Liver (tissue), 9 donors: Measurements from ENCODE around the gene ST3GAL5. TPM values are rescaled to one million over a fixed set of nuclear protein-coding genes. Genes with fewer than 3 reads are reported as not detected.

Experiments
- DNase-seq: peaks from one replicate; pipeline ENCODE4 v3.0.0-alpha.2; 2017; ENCODE audit warnings: low spot score
- H3K27ac ChIP-seq, 2 donors: one replicate each; pipeline ENCODE4 v1.7.0; 2013; ENCODE audit warnings: inconsistent platforms in 2 of 2, low read length in 2 of 2, control low read depth in 1 of 2, low read depth in 1 of 2, mild to moderate bottlenecking in 1 of 2
- H3K27me3 ChIP-seq, 4 donors: one replicate each; pipeline versions ENCODE4 v1.6.1 to v1.7.0; 2013; ENCODE audit warnings: low read length in 3 of 4, inconsistent platforms in 1 of 4, mild to moderate bottlenecking in 1 of 4, moderate library complexity in 1 of 4; ENCODE audit not compliant: control insufficient read depth in 4 of 4, insufficient read depth in 4 of 4
- H3K36me3 ChIP-seq, 4 donors: one replicate each; pipeline versions ENCODE4 v1.6.1 to v1.7.0; 2013; ENCODE audit warnings: low read length in 3 of 4, mild to moderate bottlenecking in 3 of 4, low read depth in 1 of 4, moderate library complexity in 1 of 4; ENCODE audit not compliant: control insufficient read depth in 4 of 4, insufficient read depth in 3 of 4
- H3K4me1 ChIP-seq, 4 donors: one replicate each; pipeline versions ENCODE4 v1.6.1 to v1.7.0; 2013; ENCODE audit warnings: low read length in 3 of 4, mild to moderate bottlenecking in 3 of 4, moderate library complexity in 1 of 4; ENCODE audit not compliant: control insufficient read depth in 4 of 4, insufficient read depth in 4 of 4
- H3K4me3 ChIP-seq, 3 donors: one replicate each; pipeline versions ENCODE4 v1.6.1 to v1.7.0; 2013; ENCODE audit warnings: low read length in 3 of 3, control low read depth in 1 of 3, low read depth in 1 of 3, mild to moderate bottlenecking in 1 of 3
- H3K9ac ChIP-seq, 2 donors: one replicate each; pipeline ENCODE4 v1.7.0; 2013; ENCODE audit warnings: low read length in 2 of 2, mild to moderate bottlenecking in 2 of 2, moderate library complexity in 2 of 2, control low read depth in 1 of 2, low read depth in 1 of 2
- H3K9me3 ChIP-seq, 4 donors: one replicate each; pipeline versions ENCODE4 v1.6.1 to v1.7.0; 2013; ENCODE audit warnings: low read length in 3 of 4; ENCODE audit not compliant: control insufficient read depth in 4 of 4
- EGR1 ChIP-seq, 2 donors: IDR thresholded peaks; 2 replicates each; pipeline ENCODE4 v1.6.1; 2016 to 2018; ENCODE audit warnings: antibody characterized with exemption in 2 of 2, low read depth in 2 of 2
- FOXA1 ChIP-seq: IDR thresholded peaks from 2 replicates; pipeline ENCODE4 v1.6.1; 2016; ENCODE audit warnings: antibody characterized with exemption
- FOXA2 ChIP-seq: IDR thresholded peaks from 2 replicates; pipeline ENCODE4 v1.6.1; 2016; ENCODE audit warnings: antibody characterized with exemption
- GABPA ChIP-seq, 2 donors: IDR thresholded peaks in 1 of 2; conservative IDR thresholded peaks in 1 of 2; 2 replicates each; pipeline ENCODE4 v1.6.1; 2016; ENCODE audit warnings: antibody characterized with exemption in 2 of 2, mild to moderate bottlenecking in 1 of 2, moderate library complexity in 1 of 2
- HNF4A ChIP-seq, 2 donors: conservative IDR thresholded peaks; 2 replicates each; pipeline ENCODE4 v1.6.1; 2016; ENCODE audit warnings: antibody characterized with exemption in 2 of 2, mild to moderate bottlenecking in 2 of 2
- HNF4G ChIP-seq: IDR thresholded peaks from 2 replicates; pipeline ENCODE4 v1.6.1; 2016; ENCODE audit warnings: antibody characterized with exemption
- JUND ChIP-seq, 2 donors: IDR thresholded peaks; 2 replicates each; pipeline ENCODE4 v1.6.1; 2016; ENCODE audit warnings: antibody characterized with exemption in 2 of 2
- NR2F2 ChIP-seq: IDR thresholded peaks from 2 replicates; pipeline ENCODE4 v1.6.1; 2016; ENCODE audit warnings: antibody characterized with exemption
- RAD21 ChIP-seq, 2 donors: IDR thresholded peaks; 2 replicates each; pipeline ENCODE4 v1.6.1; 2016; ENCODE audit warnings: antibody characterized with exemption in 2 of 2, mild to moderate bottlenecking in 2 of 2
- RXRA ChIP-seq, 2 donors: IDR thresholded peaks; 2 replicates each; pipeline ENCODE4 v1.6.1; 2017 to 2018; ENCODE audit warnings: antibody characterized with exemption in 2 of 2, mild to moderate bottlenecking in 1 of 2
- SP1 ChIP-seq: IDR thresholded peaks from 2 replicates; pipeline ENCODE4 v1.6.1; 2018; ENCODE audit warnings: antibody characterized with exemption, mild to moderate bottlenecking
- TAF1 ChIP-seq: conservative IDR thresholded peaks from 2 replicates; pipeline ENCODE4 v1.6.1; 2016; ENCODE audit warnings: antibody characterized with exemption, mild to moderate bottlenecking
- YY1 ChIP-seq: IDR thresholded peaks from 2 replicates; pipeline ENCODE4 v1.6.1; 2016; ENCODE audit warnings: antibody characterized with exemption, mild to moderate bottlenecking
- WGBS: extraction: QIAGEN DNeasy Blood & Tissue Kit; methylation state at CpG from one replicate; pipeline ENCODE4 v1.1.7; 2013; 5-methylcytosine and 5-hydroxymethylcytosine counted together
- polyA plus RNA-seq, 2 donors: library from polyadenylated mRNA; stranded (reverse) in 1 of 2; unstranded in 1 of 2; fragments of 200-250 nt in 1 of 2; fragments of >200 nt in 1 of 2; fragmentation: Nextera tagmentation in 1 of 2; extraction: Ambion mirVana in 1 of 2; gene quantifications; one replicate each; pipeline versions ENCODE4 v1.2.1 to v1.2.3, GENCODE V29; 2013 to 2015
- total RNA-seq, 2 donors: library from RNA; depleted of rRNA; stranded (reverse); fragments of >200 nt; gene quantifications; one replicate each; pipeline ENCODE4 v1.2.3, GENCODE V29; 2014
- TF ChIP-seq, protein P1 (sequence below): fragments of 150-350 bp; IDR thresholded peaks from 2 replicates; pipeline ENCODE4 v1.5.1; 2017; ENCODE audit warnings: improper control_type of control experiment, low read depth, low read length; ENCODE audit not compliant: missing input control
- TF ChIP-seq, protein P2 (sequence below): IDR thresholded peaks from 2 replicates; pipeline ENCODE4 v1.6.1; 2016; ENCODE audit warnings: antibody characterized with exemption, mild to moderate bottlenecking
- TF ChIP-seq, protein P3 (sequence below): IDR thresholded peaks from 2 replicates; pipeline ENCODE4 v1.6.1; 2016; ENCODE audit warnings: antibody characterized with exemption
- TF ChIP-seq, protein P4 (sequence below): IDR thresholded peaks from 2 replicates; pipeline ENCODE4 v1.6.1; 2016; ENCODE audit warnings: antibody characterized with exemption
- donor health status: healthy.
- donor health status: healthy.
- donor health status: healthy.
- donor health status: healthy.
- donor health status: healthy.

The ST3GAL5 gene
- total and polyA plus RNA-seq, 4 donors: 4.5 to 17.0 (median 9.0) TPM

DNA sequence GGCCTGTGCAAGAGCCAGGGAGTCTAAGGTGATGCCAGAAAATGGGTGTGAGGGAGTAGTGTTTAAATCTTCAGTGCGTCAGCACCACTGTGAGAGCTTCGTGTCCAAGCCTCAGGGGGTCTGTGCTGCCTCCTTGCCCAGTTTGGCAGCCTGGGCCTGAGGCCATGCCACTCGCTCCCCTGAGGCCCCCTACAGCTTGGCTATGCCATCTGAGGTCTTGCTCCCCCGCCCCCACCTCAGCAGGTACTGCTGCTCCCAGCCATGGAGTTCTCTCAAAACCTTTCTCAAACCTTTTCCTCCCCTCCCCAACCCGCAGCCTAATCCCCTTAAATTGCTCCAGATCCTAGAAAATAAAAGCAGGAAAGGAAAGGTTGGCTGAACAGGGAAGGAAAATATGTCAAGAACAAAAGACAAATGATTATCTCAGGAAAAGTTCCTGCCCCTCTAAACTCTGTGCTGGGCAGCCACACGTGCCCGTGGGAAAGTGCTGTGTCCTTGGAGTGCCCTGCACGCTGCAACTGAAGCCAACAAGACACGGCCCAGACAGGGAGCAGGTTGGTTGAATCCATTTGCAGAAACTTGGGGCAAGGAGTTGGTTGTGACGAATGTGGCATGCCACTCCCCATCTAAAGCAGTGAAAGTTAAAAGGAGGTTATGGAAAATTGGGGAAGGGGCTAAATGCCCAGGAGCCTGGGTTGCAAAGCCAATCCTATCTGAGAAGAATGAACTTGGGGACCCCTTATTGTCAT lies 73.8 kb downstream of the ST3GAL5 start:
- Histone ChIP-seq H3K4me1 (peaks cover 0 to 20% (median 7%) of the 10 kb centered on the region in 4 donors), H3K9ac (no peak overlapping the region), H3K27me3 (no peaks in the 10 kb centered on the region), H3K36me3 (no peaks in the 10 kb centered on the region), H3K4me3 (no peak overlapping the region), H3K27ac (no peak overlapping the region), H3K9me3 (no peaks in the 10 kb centered on the region)
- 83% methylated on average over 10 of the region's 10 CpGs for WGBS
- DNase-seq: no peak
- TF ChIP-seq NR2F2: no peak
- TF ChIP-seq, protein P1, sequence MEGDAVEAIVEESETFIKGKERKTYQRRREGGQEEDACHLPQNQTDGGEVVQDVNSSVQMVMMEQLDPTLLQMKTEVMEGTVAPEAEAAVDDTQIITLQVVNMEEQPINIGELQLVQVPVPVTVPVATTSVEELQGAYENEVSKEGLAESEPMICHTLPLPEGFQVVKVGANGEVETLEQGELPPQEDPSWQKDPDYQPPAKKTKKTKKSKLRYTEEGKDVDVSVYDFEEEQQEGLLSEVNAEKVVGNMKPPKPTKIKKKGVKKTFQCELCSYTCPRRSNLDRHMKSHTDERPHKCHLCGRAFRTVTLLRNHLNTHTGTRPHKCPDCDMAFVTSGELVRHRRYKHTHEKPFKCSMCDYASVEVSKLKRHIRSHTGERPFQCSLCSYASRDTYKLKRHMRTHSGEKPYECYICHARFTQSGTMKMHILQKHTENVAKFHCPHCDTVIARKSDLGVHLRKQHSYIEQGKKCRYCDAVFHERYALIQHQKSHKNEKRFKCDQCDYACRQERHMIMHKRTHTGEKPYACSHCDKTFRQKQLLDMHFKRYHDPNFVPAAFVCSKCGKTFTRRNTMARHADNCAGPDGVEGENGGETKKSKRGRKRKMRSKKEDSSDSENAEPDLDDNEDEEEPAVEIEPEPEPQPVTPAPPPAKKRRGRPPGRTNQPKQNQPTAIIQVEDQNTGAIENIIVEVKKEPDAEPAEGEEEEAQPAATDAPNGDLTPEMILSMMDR: no peak
- no peak for TF ChIP-seq GABPA (IDR thresholded peaks at IDR 0.05 in 1 of 2, conservative IDR thresholded peaks at IDR 0.05 in 1 of 2)
- no peak for TF ChIP-seq HNF4G
- no peak for TF ChIP-seq RAD21 (IDR thresholded peaks at IDR 0.05)
- TF ChIP-seq RXRA (IDR thresholded peaks at IDR 0.05): no peak
- no peak for TF ChIP-seq TAF1
- TF ChIP-seq, protein P2, sequence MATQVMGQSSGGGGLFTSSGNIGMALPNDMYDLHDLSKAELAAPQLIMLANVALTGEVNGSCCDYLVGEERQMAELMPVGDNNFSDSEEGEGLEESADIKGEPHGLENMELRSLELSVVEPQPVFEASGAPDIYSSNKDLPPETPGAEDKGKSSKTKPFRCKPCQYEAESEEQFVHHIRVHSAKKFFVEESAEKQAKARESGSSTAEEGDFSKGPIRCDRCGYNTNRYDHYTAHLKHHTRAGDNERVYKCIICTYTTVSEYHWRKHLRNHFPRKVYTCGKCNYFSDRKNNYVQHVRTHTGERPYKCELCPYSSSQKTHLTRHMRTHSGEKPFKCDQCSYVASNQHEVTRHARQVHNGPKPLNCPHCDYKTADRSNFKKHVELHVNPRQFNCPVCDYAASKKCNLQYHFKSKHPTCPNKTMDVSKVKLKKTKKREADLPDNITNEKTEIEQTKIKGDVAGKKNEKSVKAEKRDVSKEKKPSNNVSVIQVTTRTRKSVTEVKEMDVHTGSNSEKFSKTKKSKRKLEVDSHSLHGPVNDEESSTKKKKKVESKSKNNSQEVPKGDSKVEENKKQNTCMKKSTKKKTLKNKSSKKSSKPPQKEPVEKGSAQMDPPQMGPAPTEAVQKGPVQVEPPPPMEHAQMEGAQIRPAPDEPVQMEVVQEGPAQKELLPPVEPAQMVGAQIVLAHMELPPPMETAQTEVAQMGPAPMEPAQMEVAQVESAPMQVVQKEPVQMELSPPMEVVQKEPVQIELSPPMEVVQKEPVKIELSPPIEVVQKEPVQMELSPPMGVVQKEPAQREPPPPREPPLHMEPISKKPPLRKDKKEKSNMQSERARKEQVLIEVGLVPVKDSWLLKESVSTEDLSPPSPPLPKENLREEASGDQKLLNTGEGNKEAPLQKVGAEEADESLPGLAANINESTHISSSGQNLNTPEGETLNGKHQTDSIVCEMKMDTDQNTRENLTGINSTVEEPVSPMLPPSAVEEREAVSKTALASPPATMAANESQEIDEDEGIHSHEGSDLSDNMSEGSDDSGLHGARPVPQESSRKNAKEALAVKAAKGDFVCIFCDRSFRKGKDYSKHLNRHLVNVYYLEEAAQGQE: no peak
- TF ChIP-seq, protein P3, sequence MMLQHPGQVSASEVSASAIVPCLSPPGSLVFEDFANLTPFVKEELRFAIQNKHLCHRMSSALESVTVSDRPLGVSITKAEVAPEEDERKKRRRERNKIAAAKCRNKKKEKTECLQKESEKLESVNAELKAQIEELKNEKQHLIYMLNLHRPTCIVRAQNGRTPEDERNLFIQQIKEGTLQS: no peak
- no peak for TF ChIP-seq SP1
- no peak for TF ChIP-seq EGR1 (IDR thresholded peaks at IDR 0.05; ENCODE audit: low read depth in 2 of 2)

DNA sequence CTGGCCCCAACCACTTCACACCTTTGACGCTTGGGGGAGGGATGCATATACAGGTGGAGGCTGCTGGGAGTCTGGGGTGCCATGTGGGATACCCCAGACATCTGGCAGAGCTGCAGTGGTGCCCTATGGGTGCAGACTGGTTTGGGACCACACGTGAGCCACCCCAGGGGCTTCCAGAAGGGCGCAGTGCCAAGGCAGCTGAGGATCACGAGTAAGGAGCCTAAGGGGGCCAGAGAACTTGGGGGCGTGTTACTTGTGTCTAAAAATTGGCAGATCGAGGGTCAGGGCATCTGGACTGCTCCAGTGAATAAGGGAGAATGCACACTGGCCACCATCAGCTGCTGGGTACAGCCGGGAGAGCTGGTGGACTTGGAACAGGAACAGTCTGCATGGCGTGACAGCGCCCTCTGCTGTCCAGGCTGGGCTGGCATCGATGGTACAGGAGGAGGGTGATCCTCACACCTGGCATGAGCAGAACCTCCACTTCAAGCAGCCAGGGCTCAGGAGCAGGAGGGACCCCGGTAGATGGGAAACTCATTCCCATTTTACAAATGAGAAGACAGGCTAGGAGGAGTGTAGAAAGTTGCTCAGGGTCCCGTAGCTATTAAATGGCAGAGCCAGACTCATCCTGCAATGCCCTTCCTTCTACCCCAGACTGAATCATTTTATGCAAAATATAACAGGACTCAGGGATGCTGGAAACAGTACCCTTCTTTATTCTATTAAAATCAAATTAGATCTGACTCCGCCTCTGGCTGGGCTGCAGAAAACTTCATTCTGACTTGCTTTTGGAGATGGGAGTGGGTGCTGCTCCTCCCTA lies 74.6 kb downstream of the ST3GAL5 start:
- Histone ChIP-seq H3K27me3 (no peaks in the 10 kb centered on the region), H3K36me3 (no peaks in the 10 kb centered on the region), H3K4me3 (no peak overlapping the region), H3K9ac (no peak overlapping the region), H3K27ac (no peak overlapping the region), H3K4me1 (peaks cover 0 to 20% (median 7%) of the 10 kb centered on the region in 4 donors), H3K9me3 (no peaks in the 10 kb centered on the region)
- peak; percentile 87 for DNase-seq
- 31% methylated on average over 13 of the region's 13 CpGs for WGBS
- TF ChIP-seq JUND (IDR thresholded peaks at IDR 0.05) (no peak), RAD21 (IDR thresholded peaks at IDR 0.05) (peak; percentile 99 to 100), FOXA2 (no peak), EGR1 (IDR thresholded peaks at IDR 0.05; ENCODE audit: low read depth in 2 of 2) (no peak), NR2F2 (no peak), HNF4A (conservative IDR thresholded peaks at IDR 0.05) (peak; percentile 34 to 43), RXRA (IDR thresholded peaks at IDR 0.05) (peak in 1 of 2 donors; percentile 12), FOXA1 (no peak), YY1 (no peak), SP1 (no peak), TAF1 (no peak), GABPA (IDR thresholded peaks at IDR 0.05 in 1 of 2, conservative IDR thresholded peaks at IDR 0.05 in 1 of 2) (no peak)
- TF ChIP-seq, protein P1: peak; percentile 96
- TF ChIP-seq, protein P3: no peak
- TF ChIP-seq, protein P4, sequence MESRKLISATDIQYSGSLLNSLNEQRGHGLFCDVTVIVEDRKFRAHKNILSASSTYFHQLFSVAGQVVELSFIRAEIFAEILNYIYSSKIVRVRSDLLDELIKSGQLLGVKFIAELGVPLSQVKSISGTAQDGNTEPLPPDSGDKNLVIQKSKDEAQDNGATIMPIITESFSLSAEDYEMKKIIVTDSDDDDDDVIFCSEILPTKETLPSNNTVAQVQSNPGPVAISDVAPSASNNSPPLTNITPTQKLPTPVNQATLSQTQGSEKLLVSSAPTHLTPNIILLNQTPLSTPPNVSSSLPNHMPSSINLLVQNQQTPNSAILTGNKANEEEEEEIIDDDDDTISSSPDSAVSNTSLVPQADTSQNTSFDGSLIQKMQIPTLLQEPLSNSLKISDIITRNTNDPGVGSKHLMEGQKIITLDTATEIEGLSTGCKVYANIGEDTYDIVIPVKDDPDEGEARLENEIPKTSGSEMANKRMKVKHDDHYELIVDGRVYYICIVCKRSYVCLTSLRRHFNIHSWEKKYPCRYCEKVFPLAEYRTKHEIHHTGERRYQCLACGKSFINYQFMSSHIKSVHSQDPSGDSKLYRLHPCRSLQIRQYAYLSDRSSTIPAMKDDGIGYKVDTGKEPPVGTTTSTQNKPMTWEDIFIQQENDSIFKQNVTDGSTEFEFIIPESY: no peak
